GM21825 (cell line): ENCODE data around the gene TCF21.
"Not testable (repeated sequence)": the region's sequence is repeated elsewhere in the genome, so short reads cannot be mapped to it uniquely, and the experiment has no call there.

ENCODE experiments used
- ATAC-seq: cut with Tn5 transposase; IDR thresholded peaks from one replicate; pipeline ENCODE4 v1.9.1; 2021; ENCODE audit warnings: mild to moderate bottlenecking, moderate library complexity; ENCODE audit not compliant: unreplicated experiment

TCF21 gene

DNA sequence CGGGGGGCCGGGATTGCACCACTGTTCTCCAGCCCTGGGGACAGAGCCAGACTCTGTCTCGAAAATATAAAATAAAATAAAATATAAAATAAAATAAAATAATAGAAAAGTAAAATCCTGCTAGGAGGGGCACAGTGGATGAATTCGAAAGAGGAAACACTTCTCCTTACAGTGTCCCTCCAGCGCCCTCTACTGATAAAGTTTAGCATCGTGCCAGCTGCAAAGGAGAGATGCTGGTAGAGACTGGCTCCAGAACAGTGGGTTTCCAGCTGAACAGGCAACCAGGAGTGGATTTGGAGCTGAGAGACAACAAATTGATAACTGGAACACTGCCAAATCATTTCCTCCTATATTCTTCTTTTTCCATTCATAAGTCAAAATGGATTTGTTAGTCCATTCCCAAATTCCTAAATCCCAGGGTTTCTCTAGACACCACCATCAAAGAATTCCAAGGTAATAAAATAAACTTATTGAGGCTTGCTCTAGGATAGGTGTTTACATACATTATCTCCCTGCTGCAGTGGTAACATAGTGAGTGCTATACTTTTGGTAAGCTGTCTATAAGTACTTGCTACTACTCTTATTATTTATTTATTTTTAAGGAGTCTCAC lies 32.4 kb downstream of the TCF21 start:
- ATAC-seq, result peak; percentile 66

DNA sequence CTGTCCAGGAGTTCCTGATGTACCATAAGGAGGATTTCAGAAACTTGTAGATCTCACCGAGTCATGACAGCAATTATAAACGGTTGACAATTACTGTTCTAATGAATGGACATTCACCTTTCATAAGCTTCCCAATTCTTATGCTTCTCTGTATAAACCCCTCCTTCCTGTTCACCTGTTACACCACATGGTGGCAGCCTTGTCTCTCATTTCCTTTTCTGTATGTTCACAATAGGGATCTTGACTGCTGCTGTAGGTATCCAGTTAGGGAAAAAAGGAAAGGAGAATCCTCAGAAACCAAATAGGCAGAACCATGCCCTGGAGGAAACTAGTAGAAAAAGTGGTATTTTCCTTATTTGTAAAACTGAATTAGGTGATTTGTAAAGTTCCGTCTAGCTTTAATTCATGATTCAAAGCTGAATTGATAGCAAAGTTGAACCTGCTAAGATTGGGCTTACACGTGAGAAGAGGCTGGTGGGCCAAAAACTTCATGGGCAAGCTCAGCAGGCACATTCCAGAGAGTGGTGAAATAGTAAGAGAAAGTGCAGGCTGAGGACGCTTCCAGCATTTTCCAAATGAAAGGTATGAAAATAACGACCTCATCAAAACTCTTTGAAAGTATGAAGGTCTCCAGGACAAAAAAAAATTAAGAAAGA lies 35.2 kb downstream of the TCF21 start:
- peak; percentile 79 for ATAC-seq

DNA sequence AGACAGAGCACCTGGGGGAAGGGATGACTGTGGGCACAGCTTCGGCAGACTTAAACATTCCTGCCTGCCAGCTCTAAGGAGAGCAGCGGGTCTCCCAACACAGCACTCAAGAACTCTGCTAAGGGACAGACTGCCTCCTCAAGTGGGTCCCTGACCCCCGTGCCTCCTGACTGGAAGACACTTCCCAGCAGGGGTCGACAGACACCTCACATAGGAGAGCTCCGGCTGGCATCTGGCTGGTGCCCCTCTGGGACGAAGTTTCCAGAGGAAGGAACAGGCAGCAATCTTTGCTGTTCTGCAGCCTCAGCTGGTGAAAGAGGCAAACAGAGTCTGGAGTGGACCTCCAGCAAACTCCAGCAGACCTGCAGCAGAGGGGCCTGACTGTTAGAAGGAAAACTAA lies 42.3 kb downstream of the TCF21 start:
- not testable (repeated sequence) for ATAC-seq

DNA sequence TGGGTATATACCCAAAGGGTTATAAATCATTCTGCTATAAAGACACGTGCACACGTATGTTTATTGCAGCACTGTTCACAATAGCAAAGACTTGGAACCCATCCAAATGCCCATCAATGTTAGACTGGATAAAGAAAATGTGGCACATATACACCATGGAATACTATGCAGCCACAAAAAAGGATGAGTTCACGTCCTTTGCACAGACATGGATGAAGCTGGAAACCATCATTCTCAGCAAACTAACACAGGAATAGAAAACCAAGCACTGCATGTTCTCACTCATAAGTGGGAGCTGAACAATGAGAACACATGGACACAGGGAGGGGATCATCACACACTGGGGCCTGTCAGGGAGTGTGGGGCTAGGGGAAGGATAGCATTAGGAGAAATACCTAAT lies 47.4 kb downstream of the TCF21 start:
- ATAC-seq, result not testable (repeated sequence)

DNA sequence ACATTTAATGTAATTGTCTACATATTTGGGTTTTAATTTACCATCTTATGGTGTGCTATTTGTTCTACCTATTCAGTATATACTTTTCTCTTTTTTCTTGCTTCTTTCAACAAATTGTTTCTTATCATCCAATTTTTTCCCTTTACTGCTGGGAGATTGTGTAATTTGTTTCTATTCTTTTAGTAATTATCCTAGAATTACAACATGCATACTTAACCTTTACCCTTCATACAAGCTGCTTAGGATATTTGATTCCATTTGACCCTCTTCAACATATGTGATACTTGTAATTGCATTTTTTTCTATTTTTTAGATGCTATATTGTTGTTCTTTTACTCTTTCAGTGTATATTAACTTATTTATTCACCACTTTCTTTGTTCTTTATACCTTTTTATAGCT lies 49.0 kb downstream of the TCF21 start:
- no peak for ATAC-seq

DNA sequence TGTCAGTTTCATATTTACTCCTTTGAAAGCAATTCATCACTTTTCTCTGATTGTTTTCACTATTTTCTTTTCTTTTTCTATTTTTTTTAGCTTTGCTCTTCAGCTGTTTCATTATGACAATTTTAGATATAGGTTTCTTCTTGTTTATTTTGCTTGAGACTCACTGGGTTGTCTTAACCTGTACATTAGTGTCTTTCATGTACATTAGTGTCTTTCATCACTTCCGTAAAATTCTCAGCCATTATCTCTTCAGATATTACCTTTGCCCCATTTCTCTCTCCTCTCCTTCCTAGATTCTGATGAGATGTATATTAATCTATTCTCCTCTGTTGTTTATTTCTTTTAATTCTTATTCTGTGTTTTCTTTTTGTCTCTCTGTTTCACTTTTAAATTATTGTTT lies 49.6 kb downstream of the TCF21 start:
- ATAC-seq, result no peak

DNA sequence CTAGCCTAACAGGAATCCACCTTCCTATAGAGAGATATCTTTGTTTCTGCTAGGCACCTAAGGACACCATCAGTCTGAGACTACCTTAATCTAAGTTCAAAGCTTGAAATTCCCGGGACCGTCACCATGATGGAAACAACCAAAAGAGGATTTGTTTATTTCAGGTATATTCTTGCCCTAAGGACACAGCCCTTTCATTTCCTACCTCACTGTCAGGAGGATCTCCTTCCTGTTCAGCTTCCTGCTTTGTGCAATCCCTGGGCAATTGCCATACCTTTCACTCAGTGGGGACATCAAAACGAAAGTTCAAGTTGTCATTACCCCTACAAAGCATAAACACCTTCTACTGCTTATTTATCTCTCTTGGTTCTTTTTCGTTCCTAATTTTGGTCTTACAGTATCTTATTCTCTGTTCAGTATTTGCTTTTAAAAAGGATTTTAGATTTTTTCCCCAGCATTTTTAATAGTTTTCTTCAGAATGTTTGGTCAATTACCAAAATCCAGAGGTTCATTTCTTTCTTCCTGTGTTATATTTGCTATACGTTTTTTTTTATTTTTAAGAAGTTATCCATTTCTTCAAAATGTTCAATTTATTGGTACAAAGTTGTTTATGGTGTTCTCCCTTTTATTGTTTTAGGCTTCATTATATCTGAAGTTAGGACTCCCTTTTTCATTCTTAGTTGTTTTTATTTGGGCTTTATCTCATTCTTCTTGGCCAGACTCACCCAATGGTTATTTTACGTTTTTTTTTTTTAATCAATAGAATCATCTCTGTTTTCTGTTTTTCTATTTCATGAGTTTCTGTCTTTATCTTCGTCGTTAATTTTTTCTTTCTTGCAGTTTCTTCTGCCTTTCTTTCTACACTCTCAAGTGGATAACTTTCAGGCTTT lies 51.1 kb downstream of the TCF21 start:
- ATAC-seq, result no peak
